Keratinocyte (primary cell): ENCODE data around the gene TADA2B. TPM values are rescaled to one million over a fixed set of nuclear protein-coding genes. Genes with fewer than 3 reads are reported as not detected.

Source experiments
- DNase-seq: peaks from one replicate; pipeline ENCODE4 v3.0.0-alpha.2; 2011; ENCODE audit warnings: low read depth, missing footprints, low spot score
- FAIRE-seq: peaks from 2 replicates; lab custom pipeline; 2011; peaks lifted over from hg19 to GRCh38; lab: Jason Lieb, UNC
- H2AFZ ChIP-seq: 2 replicates; pipeline ENCODE4 v1.6.0; 2012; ENCODE audit warnings: low read length, control low read depth, inconsistent platforms; ENCODE audit not compliant: control insufficient read depth
- H3K27ac ChIP-seq: 2 replicates; pipeline ENCODE4 v1.5.1; 2011; ENCODE audit warnings: low read length; ENCODE audit not compliant: control insufficient read depth, insufficient read depth
- H3K27me3 ChIP-seq: 3 replicates; pipeline ENCODE4 v1.6.0; 2011; ENCODE audit warnings: low read length; ENCODE audit not compliant: control insufficient read depth, insufficient read depth; ENCODE audit errors: extremely low read depth
- H3K36me3 ChIP-seq, 2 experiments: 2 replicates in 1 of 2; 3 replicates in 1 of 2; pipeline ENCODE4 v1.5.1; 2011; ENCODE audit warnings: low read length in 2 of 2, mild to moderate bottlenecking in 1 of 2; ENCODE audit not compliant: control insufficient read depth in 2 of 2, insufficient read depth in 2 of 2; ENCODE audit errors: extremely low read depth in 1 of 2
- H3K4me1 ChIP-seq: 3 replicates; pipeline ENCODE4 v1.5.1; 2011; ENCODE audit warnings: low read length; ENCODE audit not compliant: control insufficient read depth, insufficient read depth; ENCODE audit errors: extremely low read depth
- H3K4me2 ChIP-seq: 3 replicates; pipeline ENCODE4 v1.6.0; 2011; ENCODE audit warnings: low read depth, low read length; ENCODE audit not compliant: control insufficient read depth, insufficient read depth; ENCODE audit errors: extremely low read depth
- H3K4me3 ChIP-seq, 3 experiments: fragments of 200-600 bp in 1 of 3; sonication (generic) in 1 of 3; 2 replicates in 2 of 3; 3 replicates in 1 of 3; pipeline ENCODE4 v1.5.1; 2011 to 2016; ENCODE audit warnings: low read length in 3 of 3, mild to moderate bottlenecking in 3 of 3, control low read depth in 2 of 3, inconsistent platforms in 1 of 3, low read depth in 1 of 3, mixed read lengths in 1 of 3, mixed run types in 1 of 3, moderate library complexity in 1 of 3; ENCODE audit not compliant: control insufficient read depth in 2 of 3, insufficient read depth in 2 of 3; ENCODE audit errors: extremely low read depth in 1 of 3
- H3K79me2 ChIP-seq: 2 replicates; pipeline ENCODE4 v1.6.0; 2012; ENCODE audit warnings: low read length; ENCODE audit not compliant: control insufficient read depth, insufficient read depth
- H3K9ac ChIP-seq: 3 replicates; pipeline ENCODE4 v1.6.0; 2011; ENCODE audit warnings: low read length; ENCODE audit not compliant: control insufficient read depth, insufficient read depth; ENCODE audit errors: extremely low read depth
- H3K9me1 ChIP-seq: 3 replicates; pipeline ENCODE4 v1.6.0; 2011; ENCODE audit warnings: low read length; ENCODE audit not compliant: control insufficient read depth, insufficient read depth; ENCODE audit errors: extremely low read depth
- H3K9me3 ChIP-seq: 2 replicates; pipeline ENCODE4 v1.5.1; 2012; ENCODE audit warnings: low read depth, low read length; ENCODE audit not compliant: control insufficient read depth
- H4K20me1 ChIP-seq: 3 replicates; pipeline ENCODE4 v1.6.0; 2011; ENCODE audit warnings: low read length; ENCODE audit not compliant: control insufficient read depth, insufficient read depth; ENCODE audit errors: extremely low read depth
- CTCF ChIP-seq, 3 experiments: IDR thresholded peaks in 1 of 3; conservative IDR thresholded peaks in 1 of 3; optimal IDR thresholded peaks in 1 of 3; 2 replicates in 2 of 3; 3 replicates in 1 of 3; pipeline versions ENCODE3 to v1.5.1; 2011; ENCODE audit warnings: low read length in 3 of 3, mild to moderate bottlenecking in 3 of 3, moderate library complexity in 2 of 3, control low read depth in 1 of 3, inconsistent platforms in 1 of 3; ENCODE audit not compliant: insufficient read depth in 2 of 3; ENCODE audit errors: extremely low read depth in 1 of 3
- EZH2 ChIP-seq: IDR thresholded peaks from one replicate; pipeline ENCODE4 v1.6.1; 2012; ENCODE audit warnings: inconsistent platforms, mild to moderate bottlenecking, low read length, moderate library complexity
- dilution Hi-C: fragments of 300-500 bp; cut with MboI; formaldehyde crosslinking; loops from one replicate; pipeline ENCODE4 v1.7.0; 2020; ENCODE audit warnings: low sequenced_read_pairs; ENCODE audit not compliant: extremely low pct_ligation_motif_present
- polyA plus RNA-seq, 5 experiments: library from polyadenylated mRNA; depleted of rRNA in 3 of 5; stranded (reverse) in 3 of 5; stranded (forward) in 1 of 5; unstranded in 1 of 5; fragments of >200 nt; gene quantifications; 1 replicate in 1 of 5; 2 replicates in 3 of 5; 3 replicates in 1 of 5; pipeline versions ENCODE4 v1.2.1 to v1.2.3, GENCODE V29; 2011 to 2012; ENCODE audit warnings: missing spikeins in 2 of 5, low read depth in 1 of 5, low replicate concordance in 1 of 5

The TADA2B gene
- polyA plus RNA-seq, 1 donor (not counting 4 experiments of a cell fraction or from before 2014, with no cell fraction given), result 5.3 TPM

- no peak overlapping the region for H3K4me3 ChIP-seq
- DNase-seq, result no peak
- H3K9ac ChIP-seq, result no peak overlapping the region
- no peaks in the 10 kb centered on the region for H3K79me2 ChIP-seq
- no peak overlapping the region for H2AFZ ChIP-seq
- H3K27ac ChIP-seq, result no peak overlapping the region
- no peaks in the 10 kb centered on the region for H3K4me1 ChIP-seq
- no peak for FAIRE-seq
- no peaks in the 10 kb centered on the region for H4K20me1 ChIP-seq
- dilution Hi-C loops, result no loop called here
- H3K36me3 ChIP-seq, result no peaks in the 10 kb centered on the region
- no peak overlapping the region for H3K4me2 ChIP-seq
- TF ChIP-seq EZH2, result no peak
- TF ChIP-seq CTCF (optimal IDR thresholded peaks at IDR 0.05 in 1 of 3, IDR thresholded peaks at IDR 0.05 in 1 of 3, conservative IDR thresholded peaks at IDR 0.05 in 1 of 3; ENCODE audit: extremely low read depth in 1 of 3, insufficient read depth in 2 of 3, low read length in 3 of 3), result no peak
- no peaks in the 10 kb centered on the region for H3K9me1 ChIP-seq
- H3K9me3 ChIP-seq, result no peaks in the 10 kb centered on the region
- H3K27me3 ChIP-seq, result peaks cover 7% of the 10 kb centered on the region
Observed at GRCh38 chr4:7076696-7077082, 33.5 kb downstream of the TADA2B start.

- no peaks in the 10 kb centered on the region for H3K9me3 ChIP-seq
- H3K4me2 ChIP-seq, result no peak overlapping the region
- no peaks in the 10 kb centered on the region for H3K79me2 ChIP-seq
- H4K20me1 ChIP-seq, result no peaks in the 10 kb centered on the region
- H3K4me1 ChIP-seq, result no peaks in the 10 kb centered on the region
- peaks cover 9% of the 10 kb centered on the region for H3K27me3 ChIP-seq
- H2AFZ ChIP-seq, result no peak overlapping the region
- H3K36me3 ChIP-seq, result no peaks in the 10 kb centered on the region
- H3K4me3 ChIP-seq, result no peak overlapping the region
- no peak for TF ChIP-seq CTCF (optimal IDR thresholded peaks at IDR 0.05 in 1 of 3, IDR thresholded peaks at IDR 0.05 in 1 of 3, conservative IDR thresholded peaks at IDR 0.05 in 1 of 3; ENCODE audit: extremely low read depth in 1 of 3, insufficient read depth in 2 of 3, low read length in 3 of 3)
- TF ChIP-seq EZH2, result no peak
- H3K9ac ChIP-seq, result no peak overlapping the region
- H3K27ac ChIP-seq, result no peak overlapping the region
- no peak for FAIRE-seq
- no peak for DNase-seq
- no peaks in the 10 kb centered on the region for H3K9me1 ChIP-seq
- dilution Hi-C loops, result no loop called here
Observed at GRCh38 chr4:7077371-7077770, 34.2 kb downstream of the TADA2B start.
